ENCODE measurements around the gene AIP. TPM values are rescaled to one million over a fixed set of nuclear protein-coding genes. Genes with fewer than 3 reads are reported as not detected.

The AIP gene
- total RNA-seq (100 to 1,000 TPM; 103 to 120 (median 109) TPM), polyA plus RNA-seq (10 to 100 TPM; 71.2 to 82.3 (median 76.6) TPM)

- Histone ChIP-seq H3K4me3 (peak within 1 kb of the TSS; percentile 36 to 59 (median 51)), H3K36me3 (peaks cover 0 to 14% (median 0%) of the 10 kb centered on the region in 4 donors), H3K9me3 (no peaks in the 10 kb centered on the region), H3K4me1 (peaks cover 0 to 37% (median 24%) of the 10 kb centered on the region in 4 donors), H3K27ac (peak within 1 kb of the TSS; percentile 81 to 87 (median 82)), H3K27me3 (no peaks in the 10 kb centered on the region)
- TF ChIP-seq, protein P1, sequence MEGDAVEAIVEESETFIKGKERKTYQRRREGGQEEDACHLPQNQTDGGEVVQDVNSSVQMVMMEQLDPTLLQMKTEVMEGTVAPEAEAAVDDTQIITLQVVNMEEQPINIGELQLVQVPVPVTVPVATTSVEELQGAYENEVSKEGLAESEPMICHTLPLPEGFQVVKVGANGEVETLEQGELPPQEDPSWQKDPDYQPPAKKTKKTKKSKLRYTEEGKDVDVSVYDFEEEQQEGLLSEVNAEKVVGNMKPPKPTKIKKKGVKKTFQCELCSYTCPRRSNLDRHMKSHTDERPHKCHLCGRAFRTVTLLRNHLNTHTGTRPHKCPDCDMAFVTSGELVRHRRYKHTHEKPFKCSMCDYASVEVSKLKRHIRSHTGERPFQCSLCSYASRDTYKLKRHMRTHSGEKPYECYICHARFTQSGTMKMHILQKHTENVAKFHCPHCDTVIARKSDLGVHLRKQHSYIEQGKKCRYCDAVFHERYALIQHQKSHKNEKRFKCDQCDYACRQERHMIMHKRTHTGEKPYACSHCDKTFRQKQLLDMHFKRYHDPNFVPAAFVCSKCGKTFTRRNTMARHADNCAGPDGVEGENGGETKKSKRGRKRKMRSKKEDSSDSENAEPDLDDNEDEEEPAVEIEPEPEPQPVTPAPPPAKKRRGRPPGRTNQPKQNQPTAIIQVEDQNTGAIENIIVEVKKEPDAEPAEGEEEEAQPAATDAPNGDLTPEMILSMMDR (IDR thresholded peaks at IDR 0.05), result peak in 1 of 4 experiments; percentile 50
- TF ChIP-seq POLR2AphosphoS5 (IDR thresholded peaks at IDR 0.05), result peak; percentile 47 to 82 (median 73)
- peak; percentile 42 to 56 for TF ChIP-seq POLR2A (IDR thresholded peaks at IDR 0.05)
- no peak for TF ChIP-seq EP300 (IDR thresholded peaks at IDR 0.05)
- peak; percentile 99 for DNase-seq
- WGBS, 2 donors, result 9 to 12% methylated on average over 60 of the region's 60 CpGs
- intact Hi-C loops (cut with DNase I), result loop anchor here (1.0 to 5.0 kb wide), 3 partner anchors 14 to 81 kb away; partner anchors contain the start of genes PPP1CA, TBC1D10C and TMEM134
These were observed at the start of gene AIP for GRCh38 chr11:67482827-67483798. Gene AIP, plus strand, starts transcription at chr11:67483026. Its CDS starts 133 bp downstream, at chr11:67483159.

DNA sequence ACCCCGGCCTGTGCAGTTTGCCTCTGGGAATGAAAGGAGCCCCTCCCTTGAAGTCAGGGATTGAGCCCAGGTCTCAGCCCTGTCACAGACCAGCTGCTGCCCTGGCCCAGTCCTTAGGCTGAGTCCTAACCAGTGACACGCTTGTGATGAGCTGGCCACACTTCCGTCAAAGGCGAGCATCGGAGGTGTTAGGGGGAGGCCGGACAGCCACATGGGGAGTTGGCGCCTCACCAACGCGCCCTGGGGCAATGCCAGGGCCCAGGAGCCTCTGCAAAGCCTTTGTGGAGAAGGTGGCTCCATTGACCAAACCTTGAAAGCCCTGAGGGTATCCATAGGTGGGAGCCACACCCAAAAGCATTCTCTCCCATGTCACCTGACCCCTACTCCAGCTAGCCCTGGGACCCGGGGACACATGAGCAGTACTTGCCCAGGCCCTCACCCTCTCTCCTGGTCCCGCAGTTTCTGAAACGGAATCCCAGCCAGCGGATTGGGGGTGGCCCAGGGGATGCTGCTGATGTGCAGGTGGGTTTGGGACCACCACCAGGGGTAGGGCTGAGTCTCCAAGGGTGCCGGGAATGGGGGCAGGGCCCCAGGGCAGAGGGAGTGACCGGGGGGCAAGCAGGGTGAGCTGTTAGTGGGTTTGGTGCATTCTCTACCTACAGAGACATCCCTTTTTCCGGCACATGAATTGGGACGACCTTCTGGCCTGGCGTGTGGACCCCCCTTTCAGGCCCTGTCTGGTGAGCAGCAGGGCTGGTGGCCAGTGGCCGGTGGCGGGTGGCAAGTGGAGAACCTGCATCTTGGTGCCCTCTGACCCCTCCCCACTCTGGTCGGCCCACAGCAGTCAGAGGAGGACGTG is 49.1 kb upstream of the AIP start:
- no peak overlapping the region for H3K4me3 ChIP-seq
- TF ChIP-seq EP300 (IDR thresholded peaks at IDR 0.05) (no peak), POLR2AphosphoS5 (IDR thresholded peaks at IDR 0.05) (no peak), POLR2A (IDR thresholded peaks at IDR 0.05) (no peak)
- TF ChIP-seq, protein P1 (IDR thresholded peaks at IDR 0.05), result no peak
- H3K27me3 ChIP-seq, result no peaks in the 10 kb centered on the region
- peaks cover 17 to 86% (median 45%) of the 10 kb centered on the region in 4 donors for H3K36me3 ChIP-seq
- H3K27ac ChIP-seq, result no peak overlapping the region
- peaks cover 0 to 31% (median 21%) of the 10 kb centered on the region in 4 donors for H3K4me1 ChIP-seq
- intact Hi-C loops (cut with DNase I), result no loop called here
- no peak for DNase-seq
- 87 to 88% methylated on average over 22 of the region's 22 CpGs for WGBS, 2 donors
- no peaks in the 10 kb centered on the region for H3K9me3 ChIP-seq

DNA sequence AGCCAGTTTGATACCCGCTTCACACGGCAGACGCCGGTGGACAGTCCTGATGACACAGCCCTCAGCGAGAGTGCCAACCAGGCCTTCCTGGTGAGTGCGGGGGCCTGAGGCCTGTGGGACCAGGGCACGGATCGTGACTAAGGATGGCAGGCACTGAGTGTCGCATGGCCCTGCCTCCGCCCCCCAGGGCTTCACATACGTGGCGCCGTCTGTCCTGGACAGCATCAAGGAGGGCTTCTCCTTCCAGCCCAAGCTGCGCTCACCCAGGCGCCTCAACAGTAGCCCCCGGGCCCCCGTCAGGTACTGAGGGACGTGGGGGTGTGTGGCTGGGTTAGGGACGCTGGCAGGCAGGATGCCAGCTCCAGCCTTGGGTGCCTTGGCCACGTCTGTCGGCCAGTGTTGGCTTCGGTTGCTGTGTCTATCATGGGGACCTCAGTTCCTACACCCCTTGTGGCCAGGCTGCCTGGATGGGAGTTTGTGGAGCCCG is 48.4 kb upstream of the AIP start:
- Histone ChIP-seq H3K36me3 (peaks cover 17 to 87% (median 45%) of the 10 kb centered on the region in 4 donors), H3K4me3 (no peak overlapping the region), H3K9me3 (no peaks in the 10 kb centered on the region), H3K27me3 (no peaks in the 10 kb centered on the region), H3K27ac (no peak overlapping the region), H3K4me1 (peaks cover 0 to 25% (median 15%) of the 10 kb centered on the region in 4 donors)
- WGBS, 2 donors, result 78 to 84% methylated on average over 23 of the region's 23 CpGs
- TF ChIP-seq POLR2AphosphoS5 (IDR thresholded peaks at IDR 0.05) (no peak), POLR2A (IDR thresholded peaks at IDR 0.05) (no peak), EP300 (IDR thresholded peaks at IDR 0.05) (no peak)
- TF ChIP-seq, protein P1 (IDR thresholded peaks at IDR 0.05), result no peak
- intact Hi-C loops (cut with DNase I), result no loop called here
- no peak for DNase-seq

- peak overlapping the region in 1 of 4 donors; percentile 49 for H3K27ac ChIP-seq
- no peaks in the 10 kb centered on the region for H3K27me3 ChIP-seq
- intact Hi-C loops (cut with DNase I), result no loop called here
- WGBS, 2 donors, result 72 to 83% methylated on average over 26 of the region's 26 CpGs
- DNase-seq, result no peak
- no peaks in the 10 kb centered on the region for H3K9me3 ChIP-seq
- peaks cover 17 to 87% (median 47%) of the 10 kb centered on the region in 4 donors for H3K36me3 ChIP-seq
- peaks cover 0 to 26% (median 13%) of the 10 kb centered on the region in 4 donors for H3K4me1 ChIP-seq
- no peak overlapping the region for H3K4me3 ChIP-seq
- no peak for TF ChIP-seq POLR2A (IDR thresholded peaks at IDR 0.05)
- TF ChIP-seq, protein P1 (IDR thresholded peaks at IDR 0.05), result no peak
- no peak for TF ChIP-seq POLR2AphosphoS5 (IDR thresholded peaks at IDR 0.05)
- TF ChIP-seq EP300 (IDR thresholded peaks at IDR 0.05), result no peak
These were observed 47.6 kb upstream of the AIP start for GRCh38 chr11:67435031-67435726.
